Stromal cell of bone marrow (primary cell): ENCODE results near the gene C4A.
"Not testable (repeated sequence)": the region's sequence is repeated elsewhere in the genome, so short reads cannot be mapped to it uniquely, and the experiment has no call there.

Source experiments
- DNase-seq: peaks from one replicate; pipeline ENCODE4 v3.0.0-alpha.2; 2012; ENCODE audit warnings: low read depth

The C4A gene

DNA sequence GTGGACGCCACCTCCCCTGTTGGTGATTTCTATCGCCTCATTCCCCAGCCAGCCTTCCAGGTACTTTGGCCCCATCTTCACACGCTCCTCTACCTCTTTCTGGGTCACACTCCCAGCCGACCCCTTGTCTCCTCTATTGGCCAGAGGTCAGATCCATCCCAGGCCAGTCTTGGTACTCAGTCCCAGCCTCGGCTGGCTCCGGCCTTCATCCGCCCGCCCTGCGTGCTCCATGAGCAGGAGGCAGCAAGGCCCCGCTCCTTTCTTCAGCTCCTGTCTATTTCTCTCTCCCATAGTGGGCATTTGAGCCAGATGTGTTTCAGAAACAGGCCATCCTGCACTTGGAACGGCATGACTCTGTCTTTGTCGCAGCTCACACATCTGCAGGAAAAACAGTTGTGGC lies 20.2 kb upstream of the C4A start:
- DNase-seq, result no peak

DNA sequence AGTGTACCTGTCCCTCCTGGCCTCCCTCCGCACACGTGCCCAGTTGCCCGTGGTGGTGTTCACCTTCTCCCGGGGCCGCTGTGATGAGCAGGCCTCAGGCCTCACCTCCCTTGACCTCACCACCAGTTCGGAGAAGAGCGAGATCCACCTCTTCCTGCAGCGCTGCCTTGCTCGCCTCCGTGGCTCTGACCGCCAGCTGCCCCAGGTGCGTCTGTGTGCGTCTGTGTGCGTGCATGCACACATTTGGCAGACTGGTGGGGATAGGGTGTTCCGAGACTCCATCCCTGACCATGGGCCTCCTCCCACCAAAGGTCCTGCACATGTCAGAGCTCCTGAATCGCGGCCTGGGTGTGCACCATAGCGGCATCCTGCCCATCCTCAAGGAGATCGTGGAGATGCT lies 17.9 kb upstream of the C4A start:
- no peak for DNase-seq

- no peak for DNase-seq
Measured at GRCh38 chr6:31965700-31966099, 16.2 kb upstream of the C4A start.

DNA sequence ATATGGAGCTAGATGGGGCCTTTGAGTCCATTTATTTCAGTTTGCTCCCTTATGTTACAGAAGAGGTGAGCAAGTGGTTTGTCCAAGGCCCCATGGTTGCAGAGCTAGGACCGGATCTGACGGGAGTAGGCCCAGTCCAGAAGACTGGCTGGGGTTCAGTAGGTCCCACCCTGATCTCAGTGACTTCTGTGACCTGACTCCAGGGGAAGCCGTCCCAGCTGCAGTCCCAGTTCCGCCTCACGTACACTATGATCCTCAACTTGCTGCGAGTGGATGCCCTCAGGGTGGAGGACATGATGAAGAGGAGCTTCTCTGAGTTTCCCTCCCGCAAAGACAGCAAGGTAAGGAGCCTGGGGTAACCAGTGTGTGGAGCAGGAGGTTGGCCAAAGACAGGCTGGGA lies 15.4 kb upstream of the C4A start:
- no peak for DNase-seq

DNA sequence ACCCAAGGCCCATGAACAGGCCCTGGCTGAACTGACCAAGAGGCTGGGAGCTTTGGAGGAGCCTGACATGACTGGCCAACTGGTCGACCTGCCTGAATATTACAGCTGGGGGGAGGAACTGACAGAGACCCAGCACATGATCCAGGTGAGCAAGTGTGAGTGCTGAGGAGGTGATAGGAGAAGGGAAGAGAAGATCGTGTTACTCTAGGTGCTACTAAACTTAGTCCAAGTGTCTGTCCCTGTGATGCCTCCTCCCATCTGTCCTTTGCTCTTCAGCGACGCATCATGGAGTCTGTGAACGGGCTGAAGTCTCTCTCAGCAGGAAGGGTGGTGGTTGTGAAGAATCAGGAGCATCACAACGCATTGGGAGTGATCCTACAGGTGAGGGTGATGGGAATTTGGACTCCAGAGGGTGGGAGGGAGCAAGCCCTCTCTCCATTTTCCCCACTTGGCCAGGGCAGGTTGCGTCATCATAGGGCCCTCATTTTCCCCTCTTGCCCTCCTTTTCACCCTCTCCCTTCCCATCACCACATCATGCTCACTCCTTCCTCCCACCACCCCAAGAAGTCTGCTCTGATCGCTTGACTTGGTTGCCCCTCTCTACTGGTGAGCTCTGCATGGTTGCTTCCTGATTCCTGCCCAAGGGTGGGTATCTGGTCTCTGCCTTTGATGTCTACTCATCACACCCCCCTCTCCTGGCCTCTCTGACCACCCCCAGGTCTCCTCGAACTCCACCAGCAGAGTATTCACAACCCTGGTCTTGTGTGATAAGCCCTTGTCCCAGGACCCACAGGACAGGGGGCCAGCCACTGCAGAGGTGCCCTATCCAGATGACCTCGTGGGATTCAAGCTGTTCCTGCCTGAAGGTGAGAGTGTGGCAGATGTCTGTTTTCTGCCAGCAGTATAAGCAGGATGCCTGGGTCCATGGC lies 14.6 kb upstream of the C4A start:
- DNase-seq, result no peak

DNA sequence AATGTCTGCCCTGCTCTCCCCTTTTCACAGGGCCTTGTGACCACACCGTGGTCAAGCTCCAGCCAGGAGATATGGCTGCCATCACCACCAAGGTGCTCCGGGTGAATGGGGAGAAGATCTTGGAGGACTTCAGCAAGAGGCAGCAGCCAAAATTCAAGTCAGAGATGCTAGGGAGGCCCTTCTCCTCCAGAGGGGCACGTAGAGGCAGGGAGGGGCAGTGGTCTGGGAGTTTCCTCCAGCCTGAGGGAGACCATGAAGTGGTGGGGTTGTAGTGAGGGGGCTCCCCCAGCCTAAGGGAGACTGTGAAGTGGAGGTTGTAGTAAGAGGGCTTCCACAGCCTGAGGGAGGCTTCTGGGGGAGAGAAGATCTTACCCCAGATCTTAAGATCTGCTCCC lies 13.9 kb upstream of the C4A start:
- no peak for DNase-seq

GRCh38 chr6:31968326-31968725 lies 13.5 kb upstream of the C4A start:
- no peak for DNase-seq

GRCh38 chr6:31968791-31969711 lies 12.8 kb upstream of the C4A start:
- DNase-seq, result no peak

- DNase-seq, result no peak
Measured at GRCh38 chr6:31969712-31970603, 11.9 kb upstream of the C4A start.

- DNase-seq, result no peak
Measured at GRCh38 chr6:31970604-31971271, 11.1 kb upstream of the C4A start.

GRCh38 chr6:31971279-31971992 lies 10.4 kb upstream of the C4A start:
- no peak for DNase-seq

- DNase-seq, result peak; percentile 96
Measured at GRCh38 chr6:31971993-31972708, 9.7 kb upstream of the C4A start, which contains the start of gene DXO. Gene DXO, minus strand, starts transcription at chr6:31972138. Its CDS starts 463 bp downstream, at chr6:31971675.

GRCh38 chr6:31972709-31973350 lies 9.0 kb upstream of the C4A start:
- peak; percentile 67 for DNase-seq

- not testable (repeated sequence) for DNase-seq
Measured at GRCh38 chr6:31976065-31976464, 5.8 kb upstream of the C4A start.

DNA sequence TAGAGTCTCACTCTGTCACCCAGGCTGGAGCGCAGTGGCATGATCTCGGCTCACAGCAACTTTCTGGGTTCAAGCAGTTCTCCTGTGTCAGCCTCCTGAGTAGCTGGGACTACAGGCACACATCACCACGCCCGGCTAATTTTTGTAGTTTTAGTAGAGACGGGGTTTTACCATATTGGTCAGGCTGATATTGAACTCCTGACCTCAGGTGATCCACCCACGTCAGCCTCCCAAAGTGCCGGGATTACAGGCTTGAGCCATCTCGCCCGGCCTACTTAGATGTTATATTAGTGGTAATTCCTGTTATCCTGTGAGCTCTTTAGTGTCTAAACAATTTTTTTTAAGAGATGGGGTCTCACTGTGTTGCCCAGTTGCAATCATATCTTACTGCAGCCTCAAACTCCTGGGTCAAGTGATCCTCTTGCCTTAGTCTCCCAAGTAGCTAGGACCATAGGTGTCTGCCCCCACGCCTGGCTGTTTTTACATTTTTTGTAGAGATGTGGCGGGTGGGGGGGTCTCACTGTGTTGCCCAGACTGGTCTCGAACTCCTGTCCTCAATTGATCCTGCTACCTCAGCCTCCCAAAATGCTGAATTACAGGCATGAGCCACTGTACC lies 3.9 kb upstream of the C4A start:
- DNase-seq, result no peak

- DNase-seq, result no peak
Measured at GRCh38 chr6:31978831-31979230, 3.0 kb upstream of the C4A start.

DNA sequence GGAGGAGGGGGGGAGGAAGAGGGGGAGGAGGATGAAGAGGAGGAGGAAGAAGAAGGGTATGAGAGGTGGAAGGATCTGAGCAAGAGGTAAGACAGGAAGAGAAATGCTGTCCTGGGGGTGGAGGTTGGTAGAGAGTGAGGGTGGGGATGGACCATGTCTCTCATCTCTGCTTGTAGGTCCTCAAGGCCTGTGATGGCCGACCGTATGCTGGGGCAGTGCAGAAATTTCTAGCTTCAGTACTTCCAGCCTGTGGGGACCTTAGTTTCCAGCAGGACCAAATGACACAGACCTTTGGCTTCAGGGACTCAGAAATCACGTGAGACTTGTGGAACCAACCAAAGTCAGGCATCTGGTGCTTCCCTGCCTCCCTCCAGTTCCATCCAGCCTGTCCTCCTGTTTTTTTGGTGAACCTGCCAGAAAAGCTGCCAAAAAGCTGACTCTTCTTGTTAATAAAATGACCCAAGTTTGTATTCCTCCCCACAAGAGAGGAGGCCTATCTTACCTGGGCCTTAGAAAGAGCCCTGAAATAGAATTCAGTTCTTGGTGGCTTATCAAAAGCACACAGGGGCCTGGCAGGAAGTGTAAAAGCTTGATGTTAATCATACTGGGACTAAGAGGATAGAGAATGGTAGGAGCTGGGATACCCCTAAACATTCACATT lies 2.5 kb upstream of the C4A start:
- DNase-seq, result no peak

- not testable (repeated sequence) for DNase-seq
Measured at GRCh38 chr6:31980195-31980876, 1.5 kb upstream of the C4A start.
